GM18861 (cell line): Measurements from ENCODE around the gene GRM6.
A peak's percentile ranks its signal among the peaks of the same experiment; 100 is the strongest.

Experiments used
- ATAC-seq: cut with Tn5 transposase; IDR thresholded peaks from one replicate; pipeline ENCODE4 v1.9.1; 2021; ENCODE audit not compliant: unreplicated experiment

Gene GRM6

GRCh38 chr5:178994580-178995340 lies at the start of gene GRM6:
Gene GRM6, minus strand, starts transcription at chr5:178995320. Its CDS starts 376 bp downstream, at chr5:178994944.
- ATAC-seq, result no peak

- ATAC-seq, result no peak
Measured at GRCh38 chr5:179044765-179045164, 49.6 kb upstream of the GRM6 start.

GRCh38 chr5:179033004-179033580 lies 38.0 kb upstream of the GRM6 start:
- ATAC-seq, result no peak

GRCh38 chr5:179023528-179024189 lies 28.5 kb upstream of the GRM6 start, which contains the start of gene ZNF879:
Gene ZNF879, plus strand, starts transcription at chr5:179023804. Its CDS starts 1,201 bp downstream, at chr5:179025005.
- peak; percentile 57 for ATAC-seq

GRCh38 chr5:179008667-179009066 lies 13.5 kb upstream of the GRM6 start:
- no peak for ATAC-seq

GRCh38 chr5:179006564-179006963 lies 11.4 kb upstream of the GRM6 start:
- no peak for ATAC-seq

- ATAC-seq, result no peak
Measured at GRCh38 chr5:178998441-178998840, 3.3 kb upstream of the GRM6 start.

- ATAC-seq, result no peak
Measured at GRCh38 chr5:178997191-178997590, 2.1 kb upstream of the GRM6 start.

- no peak for ATAC-seq
Measured at GRCh38 chr5:178996156-178996555, 1.0 kb upstream of the GRM6 start.

- no peak for ATAC-seq
Measured at GRCh38 chr5:178995341-178995690, 196 bp upstream of the GRM6 start.

- ATAC-seq, result no peak
Measured at GRCh38 chr5:178993955-178994579, 1.1 kb downstream of the GRM6 start.

- no peak for ATAC-seq
Measured at GRCh38 chr5:178993236-178993765, 1.8 kb downstream of the GRM6 start.

- no peak for ATAC-seq
Measured at GRCh38 chr5:178992291-178992895, 2.7 kb downstream of the GRM6 start.

GRCh38 chr5:178991190-178992145 lies 3.7 kb downstream of the GRM6 start:
- ATAC-seq, result no peak

- no peak for ATAC-seq
Measured at GRCh38 chr5:178990491-178990890, 4.6 kb downstream of the GRM6 start.

GRCh38 chr5:178989311-178989710 lies 5.8 kb downstream of the GRM6 start:
- no peak for ATAC-seq

GRCh38 chr5:178988436-178989220 lies 6.5 kb downstream of the GRM6 start:
- ATAC-seq, result no peak

- ATAC-seq, result no peak
Measured at GRCh38 chr5:178986326-178986960, 8.7 kb downstream of the GRM6 start.
